GM19397 (cell line): ENCODE data around the gene SLC17A7.

ENCODE experiments used
- ATAC-seq: cut with Tn5 transposase; IDR thresholded peaks from one replicate; pipeline ENCODE4 v1.9.1; 2021; ENCODE audit warnings: mild to moderate bottlenecking, moderate library complexity; ENCODE audit not compliant: unreplicated experiment

The SLC17A7 gene

DNA sequence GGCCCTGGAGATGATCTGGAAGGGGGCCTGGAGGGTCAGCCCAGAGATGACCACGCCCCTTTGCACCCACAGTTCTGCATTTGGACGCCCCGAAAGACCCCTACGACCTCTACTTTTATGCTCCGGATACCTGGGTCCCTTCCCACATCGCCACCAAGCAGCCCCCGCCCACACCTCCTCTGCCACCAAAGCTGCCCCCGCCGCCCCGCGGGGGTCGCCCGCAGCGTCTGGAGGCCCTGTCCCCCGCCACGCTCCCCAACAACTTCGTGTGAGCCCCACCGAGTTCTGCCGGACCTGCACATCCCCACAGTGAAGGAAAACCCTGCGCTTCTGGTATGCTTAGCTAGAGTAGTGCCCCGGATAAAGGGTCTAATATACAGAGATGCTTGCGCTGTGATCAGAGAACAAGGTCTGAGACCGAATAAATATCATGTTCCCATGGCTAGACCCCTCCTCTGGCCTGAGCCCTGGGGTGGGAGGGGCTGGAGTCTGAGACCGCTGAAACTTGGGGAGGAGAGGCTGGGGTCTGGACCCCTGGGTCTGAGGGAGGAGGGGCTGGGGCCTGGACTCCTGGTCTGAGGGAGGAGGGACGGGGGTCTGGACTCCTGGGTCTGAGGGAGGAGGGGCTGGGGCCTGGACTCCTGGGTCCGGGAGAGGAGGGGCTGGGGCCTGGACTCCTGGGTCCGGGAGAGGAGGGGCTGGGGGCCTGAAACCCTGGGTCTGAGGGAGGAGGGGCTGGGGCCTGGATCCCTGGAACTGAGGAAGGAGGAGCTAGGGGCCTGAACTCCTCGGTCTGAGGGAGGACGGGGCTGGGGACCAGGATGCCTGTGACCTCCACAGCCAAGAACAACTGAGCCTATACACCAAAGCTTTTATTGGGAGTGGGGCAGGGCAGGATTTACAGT is 12.5 kb downstream of the SLC17A7 start:
- ATAC-seq = no peak

DNA sequence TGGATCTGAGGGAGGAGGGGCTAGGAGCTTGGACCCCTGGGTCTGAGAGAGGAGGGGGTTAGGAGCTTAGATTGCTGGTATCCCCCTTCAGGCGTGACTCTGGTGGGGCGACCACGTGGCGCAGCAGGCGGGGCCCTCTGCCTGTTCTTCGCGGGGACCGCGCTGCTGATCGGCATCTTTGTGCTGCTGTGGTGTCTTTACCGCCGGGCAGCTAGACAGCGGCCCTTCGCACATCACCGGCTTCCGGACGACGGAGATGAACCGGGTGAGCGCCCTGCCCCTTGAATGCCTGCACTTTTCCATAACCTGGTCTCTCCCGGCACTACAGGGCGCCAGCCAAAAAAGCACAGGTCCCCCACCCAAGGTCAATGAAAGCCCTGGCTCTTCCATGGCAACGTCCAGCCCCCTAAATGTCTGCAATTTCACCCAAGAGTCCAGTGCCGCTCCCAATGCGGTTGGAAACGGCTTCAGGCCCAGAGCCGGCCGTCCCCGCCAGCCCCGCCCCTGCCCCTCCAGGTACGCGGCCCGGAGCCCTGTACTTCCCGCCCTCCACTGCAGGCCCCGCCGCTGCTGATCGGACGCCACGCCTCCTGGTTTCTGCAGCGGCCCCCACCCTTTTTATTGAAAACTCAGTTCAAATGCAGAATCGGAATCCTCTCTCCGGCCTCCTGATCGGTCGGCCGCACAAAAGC is 13.3 kb downstream of the SLC17A7 start:
- ATAC-seq = no peak

DNA sequence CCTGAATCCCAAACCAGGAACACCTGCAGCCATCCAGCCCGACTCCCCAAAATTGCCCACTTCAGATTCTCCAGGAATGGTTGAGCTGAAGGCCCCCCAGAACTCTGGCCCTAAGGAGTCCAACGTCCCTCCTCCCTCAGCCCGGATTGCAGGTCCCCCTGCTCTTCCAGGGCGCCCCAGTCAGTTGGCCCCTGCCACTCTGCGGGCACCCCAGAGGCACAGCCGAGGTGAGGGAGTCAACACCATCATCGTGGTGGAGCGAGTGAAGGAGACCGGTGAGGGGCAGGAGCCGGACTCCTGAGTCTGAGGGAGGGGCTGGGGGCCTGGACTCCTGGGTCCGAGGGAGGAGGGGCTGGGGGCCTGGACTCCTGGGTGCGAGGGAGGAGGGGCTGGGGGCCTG is 14.0 kb downstream of the SLC17A7 start:
- no peak for ATAC-seq

DNA sequence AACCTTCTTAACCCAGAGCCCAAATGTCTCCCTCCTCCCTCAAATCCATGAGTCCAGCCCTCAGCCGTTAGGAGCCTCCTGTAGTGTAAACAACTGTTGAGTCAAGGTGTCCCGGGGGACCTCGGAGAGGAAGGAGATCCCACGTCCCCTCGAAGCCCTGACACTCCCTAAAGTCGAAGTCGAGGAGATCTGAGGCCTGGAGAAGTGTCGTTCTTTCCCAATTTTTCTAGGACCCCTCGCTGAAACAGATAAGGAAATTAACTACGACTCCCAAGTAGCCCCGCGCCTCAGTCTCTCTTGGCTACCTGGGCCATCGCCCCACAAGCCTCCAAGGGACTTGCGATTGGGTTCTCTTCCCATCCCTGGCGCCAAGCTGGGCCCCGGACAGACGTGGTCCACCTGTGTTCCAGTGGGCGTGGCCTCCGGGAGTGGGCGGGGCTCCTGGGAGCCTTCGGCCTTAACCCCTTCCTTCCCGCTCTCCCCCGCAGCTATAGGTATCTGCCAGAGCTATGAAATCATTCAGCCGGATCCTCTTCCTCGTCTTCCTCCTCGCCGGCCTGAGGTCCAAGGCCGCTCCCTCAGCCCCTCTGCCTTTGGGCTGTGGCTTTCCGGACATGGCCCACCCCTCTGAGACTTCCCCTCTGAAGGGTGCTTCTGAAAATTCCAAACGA is 15.3 kb downstream of the SLC17A7 start:
- ATAC-seq = no peak

DNA sequence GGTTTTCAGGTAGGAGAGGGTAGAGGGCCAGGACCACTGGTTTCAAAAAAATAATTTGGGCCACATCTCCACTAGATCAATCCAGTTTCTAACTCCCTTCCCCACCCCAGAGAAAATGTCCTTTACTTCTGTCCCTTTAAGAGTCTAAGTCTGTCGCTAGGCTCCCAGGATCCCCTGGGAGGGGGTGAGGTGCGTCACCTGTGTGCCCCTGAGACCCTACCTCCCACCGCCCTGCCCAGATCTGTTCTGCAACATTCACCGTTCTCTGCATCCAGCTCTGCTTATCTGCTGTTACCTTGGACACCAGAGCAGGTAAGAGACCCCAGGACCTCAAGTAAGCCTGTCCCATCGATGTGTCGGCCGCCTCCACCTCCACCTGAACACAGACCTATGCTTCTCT is 16.1 kb downstream of the SLC17A7 start, which contains the start of gene GFY:
TSS of gene GFY (plus strand) at position 211 of the 400 bp plus-strand sequence. CDS start 1,043 bp downstream, outside the sequence.
- ATAC-seq = no peak

DNA sequence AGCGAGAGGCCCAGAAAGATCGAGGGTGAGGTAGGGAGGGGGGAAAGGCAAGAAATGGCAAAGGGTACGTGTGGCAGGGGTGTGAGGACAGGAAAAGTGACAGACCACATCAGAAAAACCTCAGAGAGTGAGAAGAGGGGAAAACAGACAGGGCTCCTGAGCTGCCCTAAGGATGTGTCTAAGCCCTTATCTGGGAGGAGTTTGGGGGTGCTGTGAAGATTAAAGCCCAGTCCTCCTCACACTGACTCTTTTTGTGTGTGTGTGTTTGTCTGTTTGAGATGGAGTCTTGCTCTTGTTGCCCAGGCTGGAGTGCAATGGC is 17.4 kb downstream of the SLC17A7 start:
- no peak for ATAC-seq

DNA sequence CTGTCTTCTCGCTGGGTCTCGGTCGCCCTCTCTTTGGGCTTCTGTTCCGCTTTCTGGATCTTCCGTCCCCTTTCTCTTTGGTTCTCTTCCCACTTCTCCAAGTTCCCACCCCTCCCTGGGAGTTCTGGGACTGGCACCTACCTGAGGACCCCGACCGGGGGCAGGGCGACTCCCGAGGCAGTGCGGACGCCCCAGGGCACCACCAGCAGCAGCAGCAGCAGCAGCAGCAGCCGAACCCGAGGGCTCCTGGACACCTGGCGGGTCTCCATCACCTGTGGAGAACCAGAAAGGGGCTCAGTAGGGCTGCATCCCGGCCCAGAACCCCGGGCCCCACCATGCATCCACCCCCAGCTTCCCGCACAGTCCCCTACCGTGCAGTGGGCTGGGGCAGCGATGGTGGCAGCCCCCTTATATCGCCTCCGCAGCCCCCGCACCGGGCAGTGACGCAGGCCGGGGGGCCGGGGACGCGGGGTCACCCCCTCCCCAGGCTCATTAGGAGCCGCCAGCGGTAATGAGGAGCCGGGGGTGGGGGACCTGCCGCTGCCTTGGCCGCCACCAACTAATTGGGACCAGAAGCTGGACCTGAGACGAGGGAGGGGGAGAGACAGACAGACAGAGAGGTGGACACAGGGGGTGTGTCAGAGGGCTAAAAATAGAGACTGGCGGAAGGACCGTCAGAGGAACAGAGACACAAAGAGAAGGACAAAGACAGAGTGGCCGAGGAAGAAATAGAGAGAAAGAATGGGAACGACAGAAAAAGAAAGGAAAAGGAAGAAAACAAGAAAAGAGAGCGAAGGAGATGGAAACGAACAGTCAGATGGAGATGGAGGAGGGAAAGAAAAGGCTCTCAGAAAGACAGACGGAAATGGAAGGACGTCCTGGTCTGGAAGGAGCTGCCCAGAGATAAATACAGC is 18.0 kb downstream of the SLC17A7 start, which contains the start of gene PTH2:
TSS of gene PTH2 (minus strand) at position 371 of the 914 bp plus-strand sequence. CDS start at position 269, 102 bp downstream.
- no peak for ATAC-seq

DNA sequence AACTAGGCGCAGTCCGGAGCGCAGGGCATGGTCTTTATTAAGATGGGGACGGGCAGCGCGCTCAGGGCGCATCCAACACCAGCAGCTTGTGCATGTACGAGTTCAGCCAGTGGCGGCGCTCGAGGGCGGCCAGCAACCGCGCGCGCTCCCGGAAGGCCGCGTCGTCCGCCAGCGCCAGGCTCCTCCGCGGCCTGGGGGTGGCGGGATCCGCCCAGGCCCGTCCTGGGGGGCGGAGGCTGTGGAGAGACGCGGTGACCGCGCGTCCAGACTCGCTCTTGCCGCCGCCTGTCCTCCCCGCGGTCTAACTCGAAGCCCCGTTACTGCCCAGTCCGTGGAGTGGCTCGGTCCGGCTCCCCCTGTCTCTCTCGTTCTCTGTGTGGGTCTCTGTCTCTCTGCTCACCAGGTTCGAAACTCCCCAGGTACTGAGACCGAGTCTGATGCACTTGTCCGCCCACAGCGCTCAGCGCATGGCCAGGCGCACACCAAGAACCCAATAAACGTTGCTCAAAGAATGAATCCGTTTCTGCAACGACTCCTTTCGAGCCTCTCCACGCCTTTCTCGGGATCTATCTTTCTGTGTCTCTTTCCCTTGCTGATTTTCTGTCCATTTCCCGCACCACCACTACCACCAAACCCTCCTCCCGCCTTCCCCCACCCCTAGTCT is 18.8 kb downstream of the SLC17A7 start:
- ATAC-seq = no peak

DNA sequence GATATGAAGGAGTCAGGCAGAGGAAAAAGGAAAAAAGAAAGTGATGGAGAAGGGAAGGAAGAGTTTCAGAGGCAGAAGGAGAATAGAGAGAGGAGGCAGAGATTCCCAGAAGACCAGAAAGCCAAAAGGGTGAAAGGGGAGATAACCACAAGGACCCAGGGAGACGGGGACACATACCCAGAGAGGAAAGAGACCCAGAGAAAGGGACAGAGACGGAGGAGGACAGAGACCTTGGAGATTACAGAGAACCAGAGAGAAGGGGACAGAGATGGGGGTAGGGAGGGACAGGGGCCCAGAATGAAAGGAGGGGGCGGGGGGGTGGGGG is 19.5 kb downstream of the SLC17A7 start:
- no peak for ATAC-seq

DNA sequence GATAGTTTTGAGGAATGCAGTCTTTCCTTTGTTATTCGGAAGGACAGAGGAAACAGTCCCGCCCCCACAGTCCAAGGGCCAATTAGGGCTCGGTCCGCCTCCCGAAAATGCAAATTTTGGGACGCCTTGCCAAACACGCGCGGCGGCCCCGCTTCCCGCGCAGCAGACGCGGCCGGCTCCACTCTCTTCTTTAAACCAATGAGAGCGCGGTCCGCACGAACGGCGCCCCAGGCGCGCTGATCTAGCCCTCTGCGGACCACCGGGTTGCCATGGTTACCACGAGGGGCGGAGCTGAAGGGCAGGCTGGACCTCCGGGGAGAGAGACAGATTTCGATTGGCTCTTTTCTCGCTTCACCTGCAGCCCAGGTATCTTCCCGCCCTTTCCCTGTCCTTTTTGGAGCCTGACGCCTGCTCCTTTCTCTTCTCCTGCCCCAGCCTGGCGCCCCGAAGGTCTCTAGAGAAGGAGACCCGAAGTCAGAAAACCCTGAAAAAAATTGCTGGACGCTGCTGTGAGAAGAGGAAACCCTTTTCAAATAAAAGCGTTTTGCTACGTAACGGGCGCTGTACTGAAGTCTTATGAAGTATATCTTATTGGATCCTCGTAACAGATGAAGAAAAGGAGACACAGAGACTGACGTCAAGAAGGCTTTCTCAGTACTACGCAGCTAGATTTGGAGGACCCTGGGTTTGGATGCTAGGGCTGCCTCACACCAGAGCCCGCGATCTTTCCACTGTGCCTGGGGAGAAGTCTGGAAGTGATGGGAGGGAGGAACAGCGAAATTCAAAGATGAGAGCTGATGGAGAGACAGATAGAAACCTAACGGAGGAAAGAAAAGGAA is 20.1 kb downstream of the SLC17A7 start:
- ATAC-seq = no peak

DNA sequence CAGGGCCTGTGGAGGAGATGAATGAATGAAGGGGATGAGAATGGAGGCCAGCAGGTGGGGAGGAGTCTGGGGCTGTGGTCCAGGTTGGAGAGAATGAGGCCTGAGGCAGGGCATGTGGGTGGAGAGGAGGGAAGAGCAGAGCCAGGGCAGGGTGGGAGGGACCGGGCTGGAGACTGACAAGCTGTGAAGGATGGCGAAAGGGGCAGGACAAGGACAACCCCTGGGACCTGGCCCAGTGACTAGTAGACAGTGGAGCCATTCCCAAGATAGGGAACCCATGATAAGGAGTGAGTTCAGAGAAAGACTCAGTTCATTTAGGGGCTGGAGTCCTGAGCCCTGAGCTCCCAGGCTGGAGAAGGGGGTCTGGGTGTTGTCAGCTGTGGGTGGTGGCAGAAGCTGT is 21.1 kb downstream of the SLC17A7 start:
- no peak for ATAC-seq

DNA sequence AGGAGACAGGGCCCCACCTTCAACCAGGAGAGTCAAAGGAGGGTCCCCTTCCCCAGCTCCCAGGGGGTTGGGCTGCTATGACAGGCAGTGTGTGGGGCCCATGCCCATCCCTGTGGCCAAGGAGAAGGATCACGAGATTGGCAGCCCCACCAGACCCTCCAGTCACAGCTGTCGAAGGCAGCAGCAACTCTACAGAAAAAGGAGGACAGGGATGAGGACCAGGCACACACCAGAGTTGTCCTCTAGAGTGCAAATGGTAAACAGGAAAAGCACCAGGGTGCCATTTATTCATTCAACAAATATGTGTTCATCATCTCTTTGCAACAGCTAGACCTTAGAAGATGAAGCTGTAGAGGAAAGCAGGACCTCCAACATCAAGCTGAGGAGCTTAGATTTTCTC is 22.2 kb downstream of the SLC17A7 start:
- ATAC-seq = no peak

DNA sequence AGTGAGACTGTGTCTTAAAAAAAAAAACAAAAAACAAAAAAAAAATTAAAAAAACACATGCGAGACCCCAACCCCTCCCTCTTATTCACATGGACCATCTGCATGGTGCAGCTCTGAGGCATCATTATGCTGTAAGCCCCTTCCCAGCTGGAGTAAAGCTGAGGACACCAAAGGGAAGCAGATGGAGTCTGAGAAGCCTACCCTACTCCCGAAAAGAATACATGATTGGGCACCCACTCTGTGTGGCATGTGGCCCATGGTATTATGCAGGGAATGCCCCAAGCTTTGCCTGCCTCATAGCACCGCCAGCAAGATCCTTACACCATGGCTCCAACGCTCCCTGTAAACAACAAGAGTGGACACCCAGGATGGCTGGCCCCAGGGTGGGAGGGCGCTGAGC is 22.8 kb downstream of the SLC17A7 start:
- no peak for ATAC-seq

DNA sequence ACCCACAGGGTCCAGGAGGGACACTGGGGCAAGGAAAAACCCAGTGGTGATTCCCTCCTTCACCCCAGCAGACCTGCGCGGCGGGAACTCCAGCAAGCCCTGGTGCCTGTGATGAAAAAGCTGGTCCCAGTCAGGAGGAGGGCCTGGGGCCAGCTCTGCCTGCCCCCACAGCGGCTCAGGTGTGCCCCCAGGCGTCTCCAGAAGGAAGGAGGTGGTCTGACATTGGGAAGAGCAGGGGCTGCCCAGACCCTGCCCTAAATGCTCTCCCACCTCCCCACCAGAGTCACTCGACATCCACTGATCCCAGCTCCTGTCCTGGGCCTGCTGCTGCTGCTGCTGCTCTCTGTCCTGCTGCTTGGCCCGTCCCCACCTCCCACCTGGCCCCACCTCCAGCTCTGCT is 24.2 kb downstream of the SLC17A7 start:
- ATAC-seq = no peak

DNA sequence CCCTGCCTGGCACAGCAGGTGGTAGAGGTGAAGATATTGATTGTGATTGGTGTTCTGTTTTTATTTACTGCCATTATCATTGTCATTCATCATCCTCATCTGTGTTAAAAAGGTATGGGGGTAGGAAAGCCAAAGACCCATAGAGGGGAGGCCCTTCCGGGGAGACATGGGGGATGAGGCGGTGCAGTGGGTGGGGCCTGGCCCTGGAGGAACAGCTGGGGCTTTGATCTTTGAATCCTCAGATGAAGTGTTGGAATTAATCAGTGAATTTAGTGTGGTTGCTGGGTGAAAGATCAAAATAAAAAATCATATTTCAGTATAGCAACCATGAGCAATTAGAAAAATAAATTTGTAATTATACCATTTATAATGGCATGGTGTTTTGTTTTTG is 25.5 kb downstream of the SLC17A7 start:
- ATAC-seq = no peak

DNA sequence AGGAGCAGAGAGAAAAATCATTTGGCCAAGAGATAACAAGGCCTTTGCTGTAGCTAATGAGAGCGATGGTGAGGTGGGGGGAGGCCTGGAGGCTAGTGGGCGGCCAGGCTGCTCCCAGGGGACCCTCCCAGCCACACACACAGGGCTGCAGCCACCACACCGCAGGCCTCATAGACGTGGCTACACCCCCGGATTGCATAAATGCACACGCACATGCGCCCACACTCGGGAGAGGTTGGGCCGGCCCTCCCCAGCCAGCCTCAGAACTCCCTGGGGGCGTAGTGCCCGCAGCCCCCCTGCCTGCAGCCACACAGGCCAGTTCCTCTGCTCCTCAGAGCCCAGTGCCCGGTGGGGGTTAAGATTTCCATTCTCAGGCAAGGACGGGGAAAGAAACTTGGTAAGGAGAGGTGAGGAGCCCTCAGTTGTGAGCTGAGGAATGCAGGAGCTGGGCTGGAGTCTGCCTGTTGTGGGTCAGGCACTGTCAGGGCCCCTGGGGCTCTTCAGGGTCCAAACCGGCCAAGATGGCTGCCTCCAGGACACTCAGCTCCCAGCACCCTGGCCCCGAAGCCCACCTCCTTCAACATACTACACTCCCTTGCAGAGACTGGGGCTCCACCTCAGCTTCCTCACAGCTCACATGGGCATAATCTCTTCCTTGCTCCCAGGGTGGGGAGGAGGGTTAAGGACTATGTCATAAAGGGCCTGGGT is 26.1 kb downstream of the SLC17A7 start:
- no peak for ATAC-seq

DNA sequence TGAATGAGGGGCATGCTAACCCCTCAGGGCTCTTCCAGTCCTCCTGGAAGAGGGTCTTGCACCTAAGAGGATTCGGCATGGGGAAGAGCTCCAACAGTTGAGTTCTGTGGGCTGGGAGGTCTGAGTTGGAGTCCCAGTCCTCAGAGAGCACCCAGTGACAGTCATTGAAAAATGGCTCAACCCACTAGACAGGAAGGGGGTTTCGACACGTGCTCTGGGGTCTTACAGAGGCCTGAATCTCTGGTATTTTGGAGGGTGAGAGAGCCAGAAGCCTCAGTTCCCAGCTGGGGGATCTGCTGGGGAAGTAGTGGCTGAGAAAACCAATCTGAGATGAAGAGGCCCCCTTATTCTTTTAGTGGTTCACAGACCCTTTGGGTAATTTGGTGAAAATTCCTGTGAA is 27.1 kb downstream of the SLC17A7 start:
- no peak for ATAC-seq

DNA sequence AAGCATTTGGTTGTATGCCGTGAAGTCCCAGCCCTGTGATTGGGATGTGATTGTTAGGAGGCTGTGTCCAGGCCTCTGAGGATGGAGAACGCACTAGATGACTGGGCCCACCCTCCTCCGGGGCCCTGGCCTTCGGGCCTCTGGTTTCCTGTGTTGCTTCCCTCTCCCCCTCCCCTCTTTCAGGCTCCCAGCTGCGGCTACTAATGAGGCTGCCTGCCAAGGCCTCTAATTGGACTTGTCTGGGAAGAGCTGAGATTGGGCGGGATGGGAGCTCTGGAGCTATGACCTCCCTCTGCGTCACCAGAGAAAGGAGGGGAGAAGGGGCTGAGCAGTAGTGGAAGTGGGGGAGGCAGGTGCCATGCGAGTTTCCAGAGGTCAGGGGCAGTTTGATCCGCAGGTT is 28.0 kb downstream of the SLC17A7 start:
- ATAC-seq = no peak
